HepG2 (cell line): ENCODE measurements around the gene IKZF2. TPM values are rescaled to one million over a fixed set of nuclear protein-coding genes. Genes with fewer than 3 reads are reported as not detected.

Experiments
- ATAC-seq: fragments of 200-7000 bp; cut with Tn5 transposase; 3 replicates; pipeline ENCODE4 v1.9.1; 2020; ENCODE audit warnings: mild to moderate bottlenecking, moderate library complexity
- BruUV-seq: library from RNA; stranded (reverse); fragments of 400-500 nt; replicated peaks from 2 replicates; lab custom pipeline; 2021; lab: Mats Ljungman, UMichigan
- CTCF ChIA-PET: fragments of 300-600 bp; formaldehyde crosslinking; extraction: SDS; loops from one replicate; lab custom pipeline; 2021; ENCODE audit warnings: low total read pairs, inconsistent platforms, low intra/inter-chr PET ratio; lab: Yijun Ruan, JAX
- POLR2A ChIA-PET: fragments of 350-600 bp; sonication (Branson Sonifier 250); formaldehyde crosslinking; loops from one replicate; lab custom pipeline; 2020; ENCODE audit warnings: antibody characterized with exemption, inconsistent platforms; lab: Yijun Ruan, JAX
- DNase-seq: peaks from one replicate; pipeline ENCODE4 v3.0.0-alpha.2; 2015; ENCODE audit warnings: low spot score
- FAIRE-seq: peaks from 3 replicates; lab custom pipeline; 2011; peaks lifted over from hg19 to GRCh38; lab: Jason Lieb, UNC
- H2AFZ ChIP-seq: one replicate; pipeline ENCODE4 v1.6.1; 2011; ENCODE audit warnings: low read length, inconsistent platforms
- H3K27ac ChIP-seq: fragments of 300-600 bp; 3 replicates; pipeline ENCODE4 v1.8.0; 2011; ENCODE audit warnings: mixed run types, mild to moderate bottlenecking, mixed read lengths, low read length, inconsistent platforms; ENCODE audit not compliant: insufficient read depth; ENCODE audit errors: extremely low read length
- H3K27me3 ChIP-seq, 2 experiments: fragments of 200-600 bp in 1 of 2; 2 replicates in 1 of 2; 3 replicates in 1 of 2; pipeline versions ENCODE4 v1.6.0 to v1.8.0; 2011; ENCODE audit warnings: low read length in 2 of 2, mild to moderate bottlenecking in 2 of 2, moderate library complexity in 2 of 2, inconsistent platforms in 1 of 2; ENCODE audit not compliant: insufficient read depth in 2 of 2, control insufficient read depth in 1 of 2
- H3K36me3 ChIP-seq, 2 experiments: fragments of 200-600 bp in 1 of 2; replicated peaks in 1 of 2; 2 replicates in 1 of 2; 3 replicates in 1 of 2; pipeline versions ENCODE4 v1.5.1 to v1.8.0; 2011; ENCODE audit warnings: low read length in 2 of 2, inconsistent platforms in 1 of 2; ENCODE audit not compliant: insufficient read depth in 2 of 2, control insufficient read depth in 1 of 2
- H3K4me1 ChIP-seq: 2 replicates; pipeline ENCODE4 v1.5.1; 2012; ENCODE audit warnings: low read length, inconsistent platforms; ENCODE audit not compliant: insufficient read depth
- H3K4me2 ChIP-seq: 2 replicates; pipeline ENCODE4 v1.6.0; 2011; ENCODE audit warnings: low read depth, low read length, inconsistent platforms
- H3K4me3 ChIP-seq, 3 experiments: fragments of 200-600 bp in 1 of 3; sonication (generic), shearing (Covaris generic) in 1 of 3; replicated peaks in 1 of 3; 2 replicates each; pipeline ENCODE4 v1.5.1; 2011 to 2016; ENCODE audit warnings: low read length in 3 of 3, inconsistent platforms in 2 of 3, low read depth in 2 of 3, mild to moderate bottlenecking in 2 of 3, control low read depth in 1 of 3, mixed read lengths in 1 of 3; ENCODE audit not compliant: insufficient read depth in 1 of 3
- H3K79me2 ChIP-seq: one replicate; pipeline ENCODE4 v1.6.1; 2011; ENCODE audit warnings: low read length, inconsistent platforms; ENCODE audit not compliant: insufficient read depth
- H3K9ac ChIP-seq: 2 replicates; pipeline ENCODE4 v1.6.0; 2011; ENCODE audit warnings: mild to moderate bottlenecking, low read depth, low read length, inconsistent platforms; ENCODE audit not compliant: insufficient read depth
- H3K9me3 ChIP-seq: 2 replicates; pipeline ENCODE4 v1.5.1; 2012; ENCODE audit warnings: mild to moderate bottlenecking, low read length
- H4K20me1 ChIP-seq: 2 replicates; pipeline ENCODE4 v1.6.0; 2011; ENCODE audit warnings: inconsistent platforms, mild to moderate bottlenecking, low read length, moderate library complexity; ENCODE audit not compliant: insufficient read depth
- ARHGAP35 ChIP-seq: sonication (generic); formaldehyde crosslinking; IDR thresholded peaks from 2 replicates; pipeline ENCODE4 v1.9.0; 2022; ENCODE audit warnings: mild to moderate bottlenecking, inconsistent platforms, moderate library complexity, missing genetic modification reagents, borderline replicate concordance
- CEBPB ChIP-seq: IDR thresholded peaks from 2 replicates; pipeline ENCODE4 v1.6.1; 2011; ENCODE audit warnings: low read depth, low read length, improper control_type of control experiment, borderline replicate concordance
- ELF1 ChIP-seq: sonication (generic); formaldehyde crosslinking; IDR thresholded peaks from 2 replicates; pipeline ENCODE4 v1.4.0; 2020; ENCODE audit warnings: missing genetic modification reagents
- KDM1A ChIP-seq: IDR thresholded peaks from 2 replicates; pipeline ENCODE4 v1.6.1; 2016; ENCODE audit warnings: missing compliant biosample characterization
- MIER3 ChIP-seq: IDR thresholded peaks from 2 replicates; pipeline ENCODE4 v1.6.1; 2016; ENCODE audit warnings: missing compliant biosample characterization, borderline replicate concordance
- NR3C1 ChIP-seq: sonication (generic); formaldehyde crosslinking; IDR thresholded peaks from 2 replicates; pipeline ENCODE4 v1.4.0; 2020; ENCODE audit warnings: missing genetic modification reagents
- ONECUT2 ChIP-seq: sonication (generic); formaldehyde crosslinking; IDR thresholded peaks from 2 replicates; pipeline ENCODE4 v1.4.0; 2020; ENCODE audit warnings: missing genetic modification reagents
- PAWR ChIP-seq: sonication (generic); formaldehyde crosslinking; IDR thresholded peaks from 2 replicates; pipeline ENCODE4 v1.4.0; 2020; ENCODE audit warnings: missing genetic modification reagents, mild to moderate bottlenecking, borderline replicate concordance
- SIN3B ChIP-seq: fragments of 150-350 bp; IDR thresholded peaks from 2 replicates; pipeline ENCODE4 v1.6.1; 2014; ENCODE audit warnings: low read length
- TBX3 ChIP-seq: fragments of 450-650 bp; IDR thresholded peaks from 2 replicates; pipeline ENCODE4 v1.6.1; 2017; ENCODE audit warnings: antibody characterized with exemption, mild to moderate bottlenecking, inconsistent platforms, borderline replicate concordance
- TOE1 ChIP-seq: sonication (generic); formaldehyde crosslinking; IDR thresholded peaks from 2 replicates; pipeline ENCODE4 v1.4.0; 2020; ENCODE audit warnings: mild to moderate bottlenecking, missing genetic modification reagents
- ZNF589 ChIP-seq: sonication (generic); formaldehyde crosslinking; conservative IDR thresholded peaks from 2 replicates; pipeline ENCODE4 v1.8.0; 2022; ENCODE audit warnings: mild to moderate bottlenecking, moderate library complexity, missing genetic modification reagents
- ZNF776 ChIP-seq: sonication (generic); formaldehyde crosslinking; IDR thresholded peaks from 2 replicates; pipeline ENCODE4 v1.4.0; 2020; ENCODE audit warnings: mild to moderate bottlenecking, missing genetic modification reagents
- ZNF792 ChIP-seq: IDR thresholded peaks from 2 replicates; pipeline ENCODE4 v1.6.1; 2016
- WGBS: methylation state at CpG from one replicate; pipeline ENCODE4 v1.1.6; 2017; ENCODE audit warnings: low lambda C conversion rate; 5-methylcytosine and 5-hydroxymethylcytosine counted together
- in situ Hi-C: cut with HindIII; loops from 2 replicates; pipeline ENCODE4 v1.10.0; 2017; ENCODE audit warnings: low pct_unique_long_range_greater_than_20kb; ENCODE audit not compliant: extremely low pct_ligation_motif_present
- intact Hi-C: fragments of 100-400 bp; cut with micrococcal nuclease; formaldehyde crosslinking; loops from one replicate; pipeline ENCODE4 v1.10.0; 2022; ENCODE audit not compliant: unreplicated experiment
- polyA plus RNA-seq, 8 experiments: library from polyadenylated mRNA; depleted of rRNA in 3 of 8; stranded (reverse) in 7 of 8; unstranded in 1 of 8; fragments of >200 nt; fragmentation: Illumina TruSeq in 4 of 8; extraction: Trizol in 4 of 8; gene quantifications; 2 replicates each; pipeline versions ENCODE4 v1.2.1 to v1.2.3, GENCODE V29; 2011 to 2016; ENCODE audit warnings: low read depth in 4 of 8, missing spikeins in 1 of 8, mixed read lengths in 1 of 8; ENCODE audit not compliant: insufficient read depth in 1 of 8
- total RNA-seq, 5 experiments: library from RNA; depleted of rRNA; stranded (reverse); fragments of >200 nt; fragmentation: Illumina TruSeq; extraction: Trizol; gene quantifications; 2 replicates each; pipeline ENCODE4 v1.2.3, GENCODE V29; 2016; ENCODE audit warnings: low read depth in 1 of 5

The IKZF2 gene
- total and polyA plus RNA-seq, 2 of the 13 experiments (the other 11 are each of a cell fraction or from before 2014, with no cell fraction given) = 0.18 to 0.86 TPM

DNA sequence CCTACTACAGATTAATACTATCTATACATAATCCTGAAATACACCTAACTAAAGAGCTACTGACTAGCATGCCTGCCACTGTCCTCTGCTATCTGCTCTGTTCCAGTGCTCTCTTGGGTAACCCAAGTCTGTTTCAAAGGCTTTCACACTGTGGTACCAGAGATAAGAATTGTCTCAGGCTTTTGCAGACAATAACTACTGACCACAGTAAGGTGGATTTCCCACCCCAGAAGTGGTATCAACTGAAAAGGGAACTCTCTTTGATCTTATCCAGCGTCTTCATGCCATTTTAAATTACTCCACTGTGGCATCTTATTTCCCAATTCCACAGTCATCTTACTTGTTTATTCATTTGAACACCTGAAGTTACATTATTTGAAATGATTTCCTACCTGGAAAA, 190.2 kb downstream of the IKZF2 start:
- Histone ChIP-seq H3K79me2 (no peaks in the 10 kb centered on the region), H3K36me3 (no peaks in the 10 kb centered on the region), H4K20me1 (no peaks in the 10 kb centered on the region), H3K4me2 (no peak overlapping the region), H3K4me1 (no peaks in the 10 kb centered on the region), H3K27me3 (no peaks in the 10 kb centered on the region), H3K9ac (no peak overlapping the region), H3K4me3 (no peak overlapping the region), H2AFZ (no peak overlapping the region), H3K9me3 (no peaks in the 10 kb centered on the region), H3K27ac (no peak overlapping the region)
- in situ Hi-C loops = no loop called here
- ChIA-PET POLR2A (no interaction called here), CTCF (no interaction called here)
- ATAC-seq = no peak
- no peak for FAIRE-seq
- TF ChIP-seq PAWR (CRISPR knock-in tag) (no peak), ELF1 (CRISPR knock-in tag) (no peak), ZNF589 (CRISPR knock-in tag) (no peak), ONECUT2 (CRISPR knock-in tag) (no peak), ARHGAP35 (CRISPR knock-in tag) (no peak), NR3C1 (CRISPR knock-in tag) (no peak), ZNF776 (CRISPR knock-in tag) (no peak)
- no peak for DNase-seq
- WGBS = 0% methylated on average over 1 of the region's 1 CpG
- intact Hi-C loops = no loop called here
- no TSS peak for BruUV-seq

DNA sequence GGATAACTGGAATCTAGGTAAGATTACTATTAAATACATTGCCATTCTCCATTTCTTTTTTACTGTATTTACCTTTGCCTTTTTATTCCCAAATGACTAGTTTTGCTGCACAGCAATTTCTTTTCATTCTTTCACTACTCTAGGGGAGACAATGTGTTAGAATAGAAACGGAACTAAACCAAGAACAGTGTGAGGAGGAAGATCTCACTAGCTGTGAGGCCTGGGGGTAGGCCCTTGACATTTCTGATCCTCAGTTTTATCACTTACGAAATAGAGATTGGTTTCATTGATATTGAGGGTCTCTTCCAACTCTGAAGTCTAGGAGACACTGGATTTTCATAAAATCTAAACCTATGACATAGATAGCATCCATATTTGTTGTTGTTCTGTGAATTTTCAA, 191.1 kb downstream of the IKZF2 start:
- ChIA-PET POLR2A (no interaction called here), CTCF (no interaction called here)
- Histone ChIP-seq H3K9ac (no peak overlapping the region), H4K20me1 (no peaks in the 10 kb centered on the region), H3K4me3 (no peak overlapping the region), H3K4me1 (no peaks in the 10 kb centered on the region), H3K79me2 (no peaks in the 10 kb centered on the region), H2AFZ (no peak overlapping the region), H3K9me3 (no peaks in the 10 kb centered on the region), H3K36me3 (no peaks in the 10 kb centered on the region), H3K27me3 (no peaks in the 10 kb centered on the region), H3K27ac (no peak overlapping the region), H3K4me2 (no peak overlapping the region)
- DNase-seq = no peak
- TF ChIP-seq KDM1A (CRISPR knock-in tag) (no peak), TOE1 (no peak), MIER3 (CRISPR knock-in tag) (no peak), TBX3 (no peak), CEBPB (no peak), ZNF792 (CRISPR knock-in tag) (no peak), SIN3B (no peak)
- no TSS peak for BruUV-seq
- no peak for ATAC-seq
- in situ Hi-C loops = no loop called here
- intact Hi-C loops = no loop called here
- no peak for FAIRE-seq
- 0% methylated on average over 2 of the region's 2 CpGs for WGBS
